Gastrocnemius medialis (tissue), 4 donors: ENCODE measurements around the gene TBX1.

Source experiments
- POLR2A ChIP-seq, 2 donors: fragments of 450-650 bp; IDR thresholded peaks; one replicate each; pipeline ENCODE4 v1.6.1; 2017; ENCODE audit warnings: antibody characterized with exemption in 2 of 2, mild to moderate bottlenecking in 2 of 2, moderate library complexity in 2 of 2
- TF ChIP-seq, protein P1 (sequence below), 5 experiments: fragments of 450-650 bp in 3 of 5; fragments of 200-600 bp in 2 of 5; sonication (generic) in 2 of 5; IDR thresholded peaks in 4 of 5; conservative IDR thresholded peaks in 1 of 5; 1 replicate in 4 of 5; 2 replicates in 1 of 5; pipeline ENCODE4 v1.5.1; 2016 to 2019; ENCODE audit warnings: antibody characterized with exemption in 5 of 5, mild to moderate bottlenecking in 3 of 5, moderate library complexity in 3 of 5

DNA sequence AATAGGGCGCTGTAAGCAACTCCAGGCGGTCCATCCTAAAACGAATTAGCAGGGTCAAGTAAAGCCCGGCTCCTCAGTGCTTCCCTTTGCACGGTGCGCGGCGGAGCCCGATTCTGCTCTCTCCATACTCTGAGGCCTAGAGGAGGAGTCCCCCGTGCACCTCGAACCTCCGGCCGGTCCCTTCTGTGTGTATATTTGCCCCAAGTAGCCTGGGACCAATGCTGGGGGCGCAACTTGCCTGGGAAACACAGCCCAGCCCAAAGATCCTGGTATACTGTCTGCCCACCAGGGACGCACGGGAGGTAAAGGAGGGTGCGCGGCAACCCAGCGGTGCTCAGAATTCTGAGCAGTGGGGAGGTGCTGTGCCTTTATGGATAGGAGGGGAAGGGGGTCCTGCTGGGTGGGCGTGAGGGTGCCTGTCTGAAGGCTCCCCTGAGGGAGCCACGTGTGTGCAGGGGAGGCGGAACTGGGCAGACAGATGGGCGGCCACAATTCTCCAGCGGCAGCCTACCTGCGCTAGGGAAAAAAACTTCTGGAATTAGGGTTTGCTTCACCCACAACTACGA lies 4.8 kb upstream of the TBX1 start:
- TF ChIP-seq, protein P1, sequence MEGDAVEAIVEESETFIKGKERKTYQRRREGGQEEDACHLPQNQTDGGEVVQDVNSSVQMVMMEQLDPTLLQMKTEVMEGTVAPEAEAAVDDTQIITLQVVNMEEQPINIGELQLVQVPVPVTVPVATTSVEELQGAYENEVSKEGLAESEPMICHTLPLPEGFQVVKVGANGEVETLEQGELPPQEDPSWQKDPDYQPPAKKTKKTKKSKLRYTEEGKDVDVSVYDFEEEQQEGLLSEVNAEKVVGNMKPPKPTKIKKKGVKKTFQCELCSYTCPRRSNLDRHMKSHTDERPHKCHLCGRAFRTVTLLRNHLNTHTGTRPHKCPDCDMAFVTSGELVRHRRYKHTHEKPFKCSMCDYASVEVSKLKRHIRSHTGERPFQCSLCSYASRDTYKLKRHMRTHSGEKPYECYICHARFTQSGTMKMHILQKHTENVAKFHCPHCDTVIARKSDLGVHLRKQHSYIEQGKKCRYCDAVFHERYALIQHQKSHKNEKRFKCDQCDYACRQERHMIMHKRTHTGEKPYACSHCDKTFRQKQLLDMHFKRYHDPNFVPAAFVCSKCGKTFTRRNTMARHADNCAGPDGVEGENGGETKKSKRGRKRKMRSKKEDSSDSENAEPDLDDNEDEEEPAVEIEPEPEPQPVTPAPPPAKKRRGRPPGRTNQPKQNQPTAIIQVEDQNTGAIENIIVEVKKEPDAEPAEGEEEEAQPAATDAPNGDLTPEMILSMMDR (IDR thresholded peaks at IDR 0.05 in 4 of 5, conservative IDR thresholded peaks at IDR 0.05 in 1 of 5) = no peak
- TF ChIP-seq POLR2A (IDR thresholded peaks at IDR 0.05) = no peak
